Neural progenitor cell (in vitro differentiated cells): ENCODE measurements around the gene GTPBP1.

ENCODE experiments used
- CTCF ChIP-seq: fragments of 200-600 bp; sonication (generic); IDR thresholded peaks from 2 replicates; pipeline ENCODE4 v1.5.1; 2017; ENCODE audit warnings: antibody characterized with exemption, mild to moderate bottlenecking
- EZH2 ChIP-seq: fragments of 200-600 bp; sonication (generic); IDR thresholded peaks from 2 replicates; pipeline ENCODE4 v1.6.1; 2017; ENCODE audit warnings: antibody characterized with exemption, mild to moderate bottlenecking, moderate library complexity
- EZH2phosphoT487 ChIP-seq: fragments of 200-600 bp; sonication (generic); IDR thresholded peaks from 2 replicates; pipeline ENCODE4 v1.6.1; 2017; ENCODE audit warnings: antibody characterized with exemption

- TF ChIP-seq CTCF: no peak
- TF ChIP-seq EZH2: no peak
- TF ChIP-seq EZH2phosphoT487: no peak
Measured at GRCh38 chr22:38773363-38773946, 67.7 kb downstream of the GTPBP1 start.
